SK-N-SH treated with all-trans-retinoic acid at 6 μM for 48 hours (cell line): Measurements from ENCODE around the gene LPCAT3.

Experiments
- ARNTL ChIP-seq: fragments of 450-650 bp; formaldehyde crosslinking; IDR thresholded peaks from 2 replicates; pipeline ENCODE4 v1.5.0; 2020; ENCODE audit warnings: low read depth, mild to moderate bottlenecking, moderate library complexity, borderline replicate concordance
- CSDC2 ChIP-seq: fragments of 250-450 bp; sonication (Bioruptor Pico); IDR thresholded peaks from 2 replicates; pipeline ENCODE4 v1.5.0; 2020; ENCODE audit warnings: mild to moderate bottlenecking, moderate library complexity
- PATZ1 ChIP-seq: fragments of 250-450 bp; sonication (Bioruptor Pico); IDR thresholded peaks from 2 replicates; pipeline ENCODE4 v1.8.0; 2020; ENCODE audit warnings: mild to moderate bottlenecking, moderate library complexity, borderline replicate concordance
- SNAI2 ChIP-seq: fragments of 250-450 bp; sonication (Bioruptor Pico); IDR thresholded peaks from 2 replicates; pipeline ENCODE4 v1.5.0; 2020; ENCODE audit warnings: mild to moderate bottlenecking, moderate library complexity
- TOX ChIP-seq: fragments of 250-450 bp; sonication (Bioruptor Pico); IDR thresholded peaks from 2 replicates; pipeline ENCODE4 v1.8.0; 2021; ENCODE audit warnings: mild to moderate bottlenecking, moderate library complexity, borderline replicate concordance
- ZFP3 ChIP-seq: fragments of 250-450 bp; sonication (Bioruptor Pico); IDR thresholded peaks from 2 replicates; pipeline ENCODE4 v1.5.0; 2020; ENCODE audit warnings: mild to moderate bottlenecking, moderate library complexity
- ZFP30 ChIP-seq: fragments of 450-650 bp; formaldehyde crosslinking; IDR thresholded peaks from 2 replicates; pipeline ENCODE4 v1.5.0; 2022; ENCODE audit warnings: mild to moderate bottlenecking, moderate library complexity
- ZNF8 ChIP-seq: fragments of 450-650 bp; formaldehyde crosslinking; IDR thresholded peaks from 2 replicates; pipeline ENCODE4 v1.5.0; 2020; ENCODE audit warnings: mild to moderate bottlenecking, moderate library complexity

- TF ChIP-seq ZFP30 (CRISPR knock-in tag) (no peak), SNAI2 (CRISPR knock-in tag) (no peak), ARNTL (CRISPR knock-in tag) (no peak), CSDC2 (no peak), ZNF8 (no peak), PATZ1 (CRISPR knock-in tag) (no peak), ZFP3 (CRISPR knock-in tag) (no peak), TOX (CRISPR knock-in tag) (no peak)
Observed at GRCh38 chr12:7046383-7047105, 28.3 kb upstream of the LPCAT3 start.
